KMS-11 (cell line): ENCODE data around the gene CHKB.

Experiments
- H2AFZ ChIP-seq: fragments of 200-600 bp; sonication (generic); 2 replicates; pipeline ENCODE4 v1.6.1; 2016; ENCODE audit warnings: antibody characterized with exemption, mixed run types, low read depth
- H3K27ac ChIP-seq: fragments of 200-600 bp; sonication (generic); 2 replicates; pipeline ENCODE4 v1.6.1; 2016; ENCODE audit warnings: mild to moderate bottlenecking, mixed run types
- H3K27me3 ChIP-seq: fragments of 200-600 bp; sonication (generic); 2 replicates; pipeline ENCODE4 v1.6.1; 2017; ENCODE audit warnings: mild to moderate bottlenecking, low read depth, mixed run types, moderate library complexity; ENCODE audit not compliant: insufficient read depth
- H3K36me3 ChIP-seq: fragments of 200-600 bp; sonication (generic); 2 replicates; pipeline ENCODE4 v1.6.1; 2017; ENCODE audit warnings: mild to moderate bottlenecking, mixed run types; ENCODE audit not compliant: insufficient read depth
- H3K4me1 ChIP-seq: fragments of 200-600 bp; sonication (generic); 2 replicates; pipeline ENCODE4 v1.6.1; 2016; ENCODE audit warnings: mild to moderate bottlenecking, low read depth, mixed run types; ENCODE audit not compliant: poor library complexity, severe bottlenecking
- H3K4me2 ChIP-seq: fragments of 200-600 bp; sonication (generic); 2 replicates; pipeline ENCODE4 v1.7.0; 2016; ENCODE audit warnings: mild to moderate bottlenecking, mixed run types
- H3K4me3 ChIP-seq: fragments of 200-600 bp; sonication (generic); IDR thresholded peaks from 2 replicates; pipeline ENCODE4 v1.6.1; 2017; ENCODE audit warnings: low read depth, low read length, mixed read lengths; ENCODE audit not compliant: insufficient read depth
- H3K79me2 ChIP-seq: fragments of 200-600 bp; sonication (generic); 2 replicates; pipeline ENCODE4 v1.6.1; 2016; ENCODE audit warnings: low read depth, mixed run types; ENCODE audit not compliant: insufficient read depth
- H3K9ac ChIP-seq: fragments of 200-600 bp; sonication (generic); 2 replicates; pipeline ENCODE4 v1.6.1; 2016; ENCODE audit warnings: mild to moderate bottlenecking, mixed run types
- H4K20me1 ChIP-seq: fragments of 200-600 bp; sonication (generic); 2 replicates; pipeline ENCODE4 v1.6.1; 2016; ENCODE audit warnings: mild to moderate bottlenecking, mixed run types; ENCODE audit not compliant: insufficient read depth
- CTCF ChIP-seq: fragments of 200-600 bp; sonication (generic); conservative IDR thresholded peaks from 2 replicates; pipeline ENCODE4 v1.6.1; 2017; ENCODE audit warnings: low read depth, mild to moderate bottlenecking, antibody characterized with exemption, low read length, moderate library complexity, mixed read lengths

CHKB gene

GRCh38 chr22:50529416-50529896 lies 53.2 kb downstream of the CHKB start:
- Histone ChIP-seq H3K4me3 (no peak overlapping the region), H2AFZ (no peak overlapping the region), H3K27me3 (no peaks in the 10 kb centered on the region), H3K4me2 (no peak overlapping the region), H3K9ac (no peak overlapping the region), H4K20me1 (no peaks in the 10 kb centered on the region), H3K4me1 (peaks cover 10% of the 10 kb centered on the region), H3K27ac (no peak overlapping the region), H3K36me3 (no peaks in the 10 kb centered on the region), H3K79me2 (no peaks in the 10 kb centered on the region; the same call in 1 of the 2 replicates)
- TF ChIP-seq CTCF = no peak
